ENCODE measurements around the gene RTN4R.

The RTN4R gene

GRCh38 chr22:20228939-20229272 is 39.2 kb downstream of the RTN4R start:
- DNase-seq (ENCODE audit: low read depth in 2 of 2) = no peak

GRCh38 chr22:20228055-20228938 is 39.8 kb downstream of the RTN4R start:
- DNase-seq (ENCODE audit: low read depth in 2 of 2) = no peak

GRCh38 chr22:20227363-20227762 is 40.8 kb downstream of the RTN4R start:
- no peak for DNase-seq (ENCODE audit: low read depth in 2 of 2)

- DNase-seq (ENCODE audit: low read depth in 2 of 2) = no peak
Measured at GRCh38 chr22:20226760-20227350, 41.3 kb downstream of the RTN4R start.

GRCh38 chr22:20226077-20226716 is 41.9 kb downstream of the RTN4R start:
- no peak for DNase-seq (ENCODE audit: low read depth in 2 of 2)

- DNase-seq (ENCODE audit: low read depth in 2 of 2) = no peak
Measured at GRCh38 chr22:20225693-20225966, 42.5 kb downstream of the RTN4R start.

- DNase-seq (ENCODE audit: low read depth in 2 of 2) = no peak
Measured at GRCh38 chr22:20224917-20225692, 43.0 kb downstream of the RTN4R start.

GRCh38 chr22:20224256-20224626 is 43.9 kb downstream of the RTN4R start:
- no peak for DNase-seq (ENCODE audit: low read depth in 2 of 2)

- DNase-seq (ENCODE audit: low read depth in 2 of 2) = no peak
Measured at GRCh38 chr22:20223421-20224255, 44.5 kb downstream of the RTN4R start.

- DNase-seq (ENCODE audit: low read depth in 2 of 2) = no peak
Measured at GRCh38 chr22:20222764-20223420, 45.2 kb downstream of the RTN4R start.

GRCh38 chr22:20221421-20222340 is 46.4 kb downstream of the RTN4R start:
- DNase-seq (ENCODE audit: low read depth in 2 of 2) = no peak

- DNase-seq (ENCODE audit: low read depth in 2 of 2) = no peak
Measured at GRCh38 chr22:20220629-20221026, 47.5 kb downstream of the RTN4R start.

GRCh38 chr22:20219667-20220628 is 48.2 kb downstream of the RTN4R start:
- no peak for DNase-seq (ENCODE audit: low read depth in 2 of 2)

- no peak for DNase-seq (ENCODE audit: low read depth in 2 of 2)
Measured at GRCh38 chr22:20218987-20219386, 49.1 kb downstream of the RTN4R start.

- DNase-seq (ENCODE audit: low read depth in 2 of 2) = no peak
Measured at GRCh38 chr22:20218326-20218872, 49.7 kb downstream of the RTN4R start.

GRCh38 chr22:20217563-20217962 is 50.6 kb downstream of the RTN4R start:
- DNase-seq (ENCODE audit: low read depth in 2 of 2) = no peak

GRCh38 chr22:20216863-20217499 is 51.1 kb downstream of the RTN4R start:
- DNase-seq (ENCODE audit: low read depth in 2 of 2) = no peak

GRCh38 chr22:20215742-20216141 is 52.4 kb downstream of the RTN4R start:
- DNase-seq (ENCODE audit: low read depth in 2 of 2) = no peak
